Measurements from ENCODE around the gene SHTN1.

DNA sequence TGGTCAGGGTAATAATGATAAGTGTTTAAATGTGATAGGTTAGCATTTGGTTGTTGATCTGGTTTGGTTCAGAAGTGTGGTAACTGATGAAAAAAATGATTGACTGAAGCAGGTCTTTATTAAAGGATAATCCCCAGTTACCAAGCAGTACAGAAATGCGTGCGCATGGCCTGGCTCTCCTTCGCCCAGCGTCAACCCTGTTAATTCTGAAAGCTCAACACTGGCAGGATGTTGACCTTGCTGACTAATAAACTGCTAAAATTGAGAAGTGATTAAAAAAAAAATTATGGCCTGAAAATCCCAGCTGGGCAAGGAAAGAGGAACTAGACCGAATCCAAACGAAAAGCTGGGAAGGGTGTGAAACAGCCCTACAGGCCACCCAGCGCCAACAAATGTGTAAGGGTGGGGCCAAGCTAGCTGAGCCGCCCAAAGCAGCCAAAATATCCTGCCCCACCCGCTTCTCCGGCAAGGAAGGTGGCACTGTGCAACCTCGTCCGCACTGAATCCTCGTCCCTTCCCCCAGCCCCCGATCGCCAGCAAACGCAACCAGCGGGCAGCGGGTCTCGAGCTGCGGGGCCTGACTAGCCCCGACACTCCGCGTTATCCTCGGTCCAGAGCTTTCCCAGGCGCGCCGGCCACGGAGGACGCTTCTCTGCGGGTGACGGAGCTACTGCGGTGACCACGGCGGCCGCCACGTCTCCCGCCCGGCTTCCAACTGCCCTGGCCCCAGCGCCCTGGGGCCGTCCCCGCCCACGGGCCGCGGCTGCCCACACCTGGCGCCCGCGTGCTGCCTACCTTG is 561 bp downstream of the SHTN1 start:
- no peak for TF ChIP-seq POLR2AphosphoS5 (IDR thresholded peaks at IDR 0.05; ENCODE audit: borderline replicate concordance, low read depth, low read length)
- TF ChIP-seq EZH2 (IDR thresholded peaks at IDR 0.05), result no peak
- no peak for TF ChIP-seq FOXP2 (optimal IDR thresholded peaks at IDR 0.05; ENCODE audit: control extremely low read depth, extremely low read length, insufficient read depth)

Data from SK-N-MC (cell line).